GM12874 (cell line): ENCODE measurements around the gene RBM43.

Experiments used
- TF ChIP-seq, protein P1 (sequence below): IDR thresholded peaks from 2 replicates; pipeline ENCODE4 v1.5.1; 2011; ENCODE audit warnings: low read depth, mild to moderate bottlenecking, control low read depth, low read length, moderate library complexity; ENCODE audit not compliant: insufficient read depth

The RBM43 gene

DNA sequence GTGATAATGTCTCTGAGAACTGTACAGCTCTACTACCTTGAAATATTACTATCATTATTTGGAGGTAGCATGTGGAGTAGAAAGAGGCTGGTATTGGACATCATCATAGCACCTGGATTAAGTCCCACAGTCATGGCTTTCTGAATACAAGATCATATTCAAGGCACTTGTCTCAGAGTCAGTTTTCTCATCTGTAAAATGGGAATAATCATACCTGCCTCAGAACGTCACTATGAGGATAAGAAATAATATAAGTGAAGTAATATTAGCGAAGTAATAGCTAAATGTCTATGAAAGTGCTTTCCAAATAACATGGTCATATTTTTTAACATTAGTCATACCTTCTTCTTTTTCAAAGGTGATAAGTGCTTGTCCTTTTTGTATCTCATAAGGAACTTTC lies 16.8 kb upstream of the RBM43 start:
- TF ChIP-seq, protein P1, sequence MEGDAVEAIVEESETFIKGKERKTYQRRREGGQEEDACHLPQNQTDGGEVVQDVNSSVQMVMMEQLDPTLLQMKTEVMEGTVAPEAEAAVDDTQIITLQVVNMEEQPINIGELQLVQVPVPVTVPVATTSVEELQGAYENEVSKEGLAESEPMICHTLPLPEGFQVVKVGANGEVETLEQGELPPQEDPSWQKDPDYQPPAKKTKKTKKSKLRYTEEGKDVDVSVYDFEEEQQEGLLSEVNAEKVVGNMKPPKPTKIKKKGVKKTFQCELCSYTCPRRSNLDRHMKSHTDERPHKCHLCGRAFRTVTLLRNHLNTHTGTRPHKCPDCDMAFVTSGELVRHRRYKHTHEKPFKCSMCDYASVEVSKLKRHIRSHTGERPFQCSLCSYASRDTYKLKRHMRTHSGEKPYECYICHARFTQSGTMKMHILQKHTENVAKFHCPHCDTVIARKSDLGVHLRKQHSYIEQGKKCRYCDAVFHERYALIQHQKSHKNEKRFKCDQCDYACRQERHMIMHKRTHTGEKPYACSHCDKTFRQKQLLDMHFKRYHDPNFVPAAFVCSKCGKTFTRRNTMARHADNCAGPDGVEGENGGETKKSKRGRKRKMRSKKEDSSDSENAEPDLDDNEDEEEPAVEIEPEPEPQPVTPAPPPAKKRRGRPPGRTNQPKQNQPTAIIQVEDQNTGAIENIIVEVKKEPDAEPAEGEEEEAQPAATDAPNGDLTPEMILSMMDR, result no peak

DNA sequence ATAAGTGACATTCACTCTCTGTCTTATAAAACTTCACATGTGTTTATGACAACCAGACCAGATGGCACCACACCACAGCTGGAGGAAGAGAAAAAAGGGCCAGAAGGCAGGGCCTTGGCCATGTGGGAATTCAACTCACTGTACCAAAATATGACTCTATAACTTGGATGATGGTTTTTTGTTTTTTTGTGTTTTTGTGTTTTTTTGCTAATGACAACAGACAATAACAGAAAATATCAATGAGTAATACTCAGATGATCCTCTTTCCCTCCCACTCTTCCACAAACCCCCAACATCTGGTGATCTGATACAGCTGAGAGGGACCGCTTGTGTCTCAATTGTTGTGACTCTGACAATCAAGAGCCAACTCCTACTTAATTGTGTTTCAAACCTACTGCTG lies 15.4 kb upstream of the RBM43 start:
- TF ChIP-seq, protein P1, result no peak

DNA sequence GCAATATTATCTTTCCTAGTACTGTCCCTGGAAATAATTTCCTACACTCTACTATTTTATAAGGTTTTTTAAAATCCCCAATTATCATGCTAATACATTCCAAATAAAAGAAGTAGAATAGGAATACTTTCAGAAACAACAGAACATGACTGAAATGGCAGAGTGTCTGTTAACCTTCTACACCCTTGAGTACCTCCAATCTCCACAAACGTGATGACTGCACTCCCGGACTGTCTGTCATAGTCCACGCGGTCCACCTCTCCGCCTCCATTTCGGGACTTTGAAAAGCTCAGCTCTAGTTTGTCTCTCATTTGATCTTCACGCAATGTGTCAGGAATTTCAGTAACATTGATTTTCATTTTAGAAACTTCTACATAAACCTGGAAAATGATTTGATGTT lies 13.6 kb upstream of the RBM43 start:
- TF ChIP-seq, protein P1, result no peak

DNA sequence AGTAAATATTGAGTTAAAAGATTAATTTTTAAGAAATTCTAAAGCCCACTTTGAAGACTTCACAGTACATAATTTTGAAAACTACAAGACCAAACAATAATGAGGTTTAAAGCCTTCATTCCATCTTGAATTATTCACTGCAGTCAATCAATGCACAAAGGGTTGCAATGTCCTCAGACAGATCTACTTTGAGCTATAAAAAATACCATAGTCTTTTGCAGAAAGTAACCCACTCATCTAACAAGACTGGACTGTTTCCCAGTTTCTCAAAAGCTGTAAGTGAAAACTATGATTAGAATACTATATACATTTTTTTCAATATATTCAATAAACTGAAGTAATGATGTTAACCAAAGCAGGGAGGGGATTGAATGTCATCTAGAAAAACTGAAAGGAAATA lies 10.2 kb upstream of the RBM43 start:
- TF ChIP-seq, protein P1, result no peak

DNA sequence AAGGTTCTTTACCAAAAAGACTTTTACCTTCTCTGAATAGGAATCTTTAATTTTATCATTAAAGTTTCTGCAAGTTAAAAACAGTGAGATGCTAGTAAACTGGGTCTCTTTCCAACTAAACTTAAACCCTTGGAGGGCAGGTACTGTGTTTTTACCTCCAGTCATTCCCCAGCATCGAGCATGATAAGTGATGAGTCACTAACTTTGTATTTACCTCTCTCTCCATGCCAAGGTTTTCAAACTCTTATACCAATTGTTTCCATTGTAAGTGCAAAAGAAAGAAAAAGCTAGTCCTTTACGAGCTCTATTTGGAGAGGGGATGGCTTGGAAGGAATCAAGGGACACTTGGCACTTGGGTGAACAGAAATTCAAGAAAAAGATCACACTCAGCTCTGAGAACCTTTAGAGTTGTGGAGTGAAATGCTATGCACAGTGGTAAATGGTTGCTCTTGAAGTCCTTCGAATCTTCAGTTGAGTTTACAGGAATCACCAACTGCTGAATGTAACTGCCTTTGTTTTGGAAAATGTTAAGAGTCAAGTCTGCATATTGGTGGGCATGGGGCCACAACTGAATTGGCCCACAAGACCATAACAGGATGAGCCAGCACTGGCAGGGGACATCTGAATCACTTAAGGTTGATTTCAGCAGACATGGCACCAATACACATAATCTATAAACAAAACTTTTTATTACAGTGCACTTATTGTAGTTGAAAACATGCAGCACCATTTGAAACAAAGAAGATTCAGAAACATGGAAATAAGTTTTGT lies 8.3 kb upstream of the RBM43 start:
- TF ChIP-seq, protein P1, result no peak

DNA sequence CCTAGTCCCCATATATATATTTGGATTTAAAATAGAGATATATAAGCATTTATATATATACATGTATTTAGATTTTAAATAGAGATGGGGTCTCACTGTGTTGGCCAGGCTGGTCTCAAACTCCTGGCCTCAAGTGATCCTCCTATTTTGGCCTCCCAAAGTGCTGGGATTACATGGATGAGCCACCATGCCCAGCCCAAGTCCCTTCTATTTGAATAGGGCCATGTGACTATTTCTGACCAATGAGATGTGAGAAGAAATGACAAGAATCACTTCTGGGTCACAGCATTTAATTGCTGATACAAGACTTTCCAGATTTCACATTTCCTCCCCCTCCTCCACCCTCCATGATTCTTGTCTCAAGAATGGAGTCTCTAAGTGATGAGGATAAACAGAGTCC lies 6.4 kb upstream of the RBM43 start:
- TF ChIP-seq, protein P1, result no peak

DNA sequence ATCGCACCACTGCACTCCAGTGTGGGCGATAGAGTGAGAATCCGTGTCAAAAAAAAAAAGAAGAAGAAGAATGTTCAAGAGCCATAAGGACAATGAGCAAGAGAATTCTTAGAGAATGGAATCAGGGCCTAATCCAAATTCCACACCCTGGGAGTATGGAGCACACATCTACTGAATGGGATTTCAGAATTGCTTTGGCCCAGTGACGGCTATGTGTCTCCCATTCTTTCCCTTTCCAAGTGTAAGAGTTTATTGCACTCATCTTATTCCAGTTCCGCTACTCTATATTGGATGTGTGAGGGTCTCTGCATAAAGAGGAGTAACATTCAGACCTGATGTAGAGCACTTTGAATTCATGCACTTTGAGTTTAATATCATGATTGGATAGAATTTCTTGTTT lies 5.9 kb upstream of the RBM43 start:
- TF ChIP-seq, protein P1, result no peak
